ENCODE results near the gene NEDD1.

NEDD1 gene

DNA sequence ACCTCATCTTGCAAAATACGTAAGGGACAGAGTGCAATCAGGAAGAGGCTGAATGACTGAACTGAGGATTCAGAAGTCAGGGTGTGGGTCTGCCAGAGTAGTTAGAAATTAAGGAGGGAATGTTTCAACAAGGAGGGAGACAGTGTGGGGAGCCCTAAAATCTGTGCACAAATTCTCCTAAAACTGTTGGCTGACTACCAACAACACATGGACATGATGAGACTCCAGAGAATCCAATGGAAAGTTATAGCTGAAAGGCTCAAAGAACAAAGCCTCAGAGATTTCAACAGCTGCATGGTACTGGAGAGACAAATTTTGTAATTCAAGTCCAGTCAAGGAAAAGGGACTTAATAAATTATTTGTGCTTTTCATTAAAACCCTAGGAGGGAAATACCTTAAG, 36.1 kb upstream of the NEDD1 start:
- H3K36me3 ChIP-seq (ENCODE audit: insufficient read depth, insufficient read length, low read length) = no peaks in the 10 kb centered on the region
- H3K9me3 ChIP-seq (ENCODE audit: insufficient read depth, low read length) = no peaks in the 10 kb centered on the region
- H3K27me3 ChIP-seq (ENCODE audit: insufficient read depth, insufficient read length) = no peaks in the 10 kb centered on the region
- H3K4me1 ChIP-seq (ENCODE audit: insufficient read depth, insufficient read length) = no peaks in the 10 kb centered on the region
- TF ChIP-seq ZNF274 (IDR thresholded peaks at IDR 0.05; ENCODE audit: low read depth, low read length) = no peak
- TF ChIP-seq YY1 (IDR thresholded peaks at IDR 0.05; ENCODE audit: insufficient read depth, insufficient read length) = no peak
- no peak for TF ChIP-seq SUZ12 (IDR thresholded peaks at IDR 0.05; ENCODE audit: extremely low read depth, insufficient read depth, insufficient read length)
- H3K4me3 ChIP-seq (ENCODE audit: insufficient read length, low read depth) = no peak overlapping the region
- DNase-seq (ENCODE audit: low read depth, low spot score) = no peak
- no peak overlapping the region for H3K9ac ChIP-seq (ENCODE audit: insufficient read length, low read depth)

DNA sequence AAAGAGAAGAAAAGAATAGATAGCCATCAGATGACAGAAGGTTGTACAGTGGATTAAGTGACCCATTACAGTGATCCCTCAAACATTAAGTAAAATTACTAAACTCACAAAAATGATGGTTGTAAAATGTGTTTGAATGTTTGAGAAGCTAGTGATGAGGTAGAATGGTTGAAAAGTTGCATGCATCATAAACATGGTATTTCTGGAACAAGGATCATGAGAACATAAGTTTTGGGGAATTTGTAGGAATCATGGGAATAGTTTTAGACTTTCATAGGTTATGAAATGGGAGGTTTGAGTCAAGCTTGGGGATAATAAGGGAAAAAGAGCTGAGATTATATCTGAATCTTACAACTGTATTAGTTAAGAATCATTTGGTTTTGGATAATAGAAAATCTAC, 34.1 kb upstream of the NEDD1 start:
- Histone ChIP-seq H3K36me3 (ENCODE audit: insufficient read depth, insufficient read length, low read length) (no peaks in the 10 kb centered on the region), H3K9ac (ENCODE audit: insufficient read length, low read depth) (no peak overlapping the region), H3K4me1 (ENCODE audit: insufficient read depth, insufficient read length) (no peaks in the 10 kb centered on the region), H3K4me3 (ENCODE audit: insufficient read length, low read depth) (no peak overlapping the region), H3K9me3 (ENCODE audit: insufficient read depth, low read length) (no peaks in the 10 kb centered on the region), H3K27me3 (ENCODE audit: insufficient read depth, insufficient read length) (no peaks in the 10 kb centered on the region)
- no peak for DNase-seq (ENCODE audit: low read depth, low spot score)
- no peak for TF ChIP-seq YY1 (IDR thresholded peaks at IDR 0.05; ENCODE audit: insufficient read depth, insufficient read length)
- TF ChIP-seq ZNF274 (IDR thresholded peaks at IDR 0.05; ENCODE audit: low read depth, low read length) = no peak
- TF ChIP-seq SUZ12 (IDR thresholded peaks at IDR 0.05; ENCODE audit: extremely low read depth, insufficient read depth, insufficient read length) = no peak

DNA sequence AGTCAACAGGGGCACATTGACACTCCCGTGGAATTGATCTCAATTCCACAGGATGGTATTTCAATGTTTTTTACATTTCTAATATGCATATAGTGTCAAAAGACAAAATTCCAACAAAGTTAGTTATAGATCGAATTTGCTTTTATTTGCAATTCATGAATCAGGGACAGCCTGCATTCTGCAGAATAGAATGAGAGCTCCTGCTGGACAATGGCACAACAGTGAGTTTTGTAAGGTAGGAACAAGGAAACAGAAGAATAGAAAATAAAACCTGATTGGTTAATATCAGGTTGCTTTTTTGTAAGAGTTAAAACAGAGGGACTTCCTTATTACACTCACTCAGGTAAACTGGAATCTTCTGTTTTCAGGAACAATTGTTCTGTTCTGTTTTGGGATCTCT, 32.8 kb upstream of the NEDD1 start:
- Histone ChIP-seq H3K9me3 (ENCODE audit: insufficient read depth, low read length) (no peaks in the 10 kb centered on the region), H3K9ac (ENCODE audit: insufficient read length, low read depth) (no peak overlapping the region), H3K4me3 (ENCODE audit: insufficient read length, low read depth) (no peak overlapping the region), H3K36me3 (ENCODE audit: insufficient read depth, insufficient read length, low read length) (no peaks in the 10 kb centered on the region), H3K4me1 (ENCODE audit: insufficient read depth, insufficient read length) (no peaks in the 10 kb centered on the region), H3K27me3 (ENCODE audit: insufficient read depth, insufficient read length) (no peaks in the 10 kb centered on the region)
- no peak for DNase-seq (ENCODE audit: low read depth, low spot score)
- TF ChIP-seq SUZ12 (IDR thresholded peaks at IDR 0.05; ENCODE audit: extremely low read depth, insufficient read depth, insufficient read length) = no peak
- no peak for TF ChIP-seq YY1 (IDR thresholded peaks at IDR 0.05; ENCODE audit: insufficient read depth, insufficient read length)
- TF ChIP-seq ZNF274 (IDR thresholded peaks at IDR 0.05; ENCODE audit: low read depth, low read length) = no peak

DNA sequence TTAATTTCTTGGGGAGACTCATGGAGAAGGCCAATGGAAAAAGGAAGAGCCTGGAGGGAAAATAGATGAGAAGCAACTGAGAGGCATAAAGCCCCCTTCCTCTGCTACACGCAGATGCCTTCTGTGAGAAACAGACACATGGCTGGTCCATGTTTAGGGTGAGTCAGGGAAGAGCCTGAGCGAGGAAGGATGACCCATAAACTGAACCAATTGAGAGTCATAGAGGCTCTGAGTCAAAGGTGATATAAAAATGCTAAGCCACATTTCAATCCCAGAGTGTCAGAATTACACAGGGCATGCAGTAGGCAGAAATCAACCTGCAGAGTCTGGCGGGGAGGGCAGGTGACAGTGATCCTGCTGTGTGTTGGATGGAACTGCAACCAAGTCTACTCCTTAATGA, 30.1 kb upstream of the NEDD1 start:
- no peak overlapping the region for H3K9ac ChIP-seq (ENCODE audit: insufficient read length, low read depth)
- no peaks in the 10 kb centered on the region for H3K27me3 ChIP-seq (ENCODE audit: insufficient read depth, insufficient read length)
- no peak for DNase-seq (ENCODE audit: low read depth, low spot score)
- TF ChIP-seq ZNF274 (IDR thresholded peaks at IDR 0.05; ENCODE audit: low read depth, low read length) (no peak), SUZ12 (IDR thresholded peaks at IDR 0.05; ENCODE audit: extremely low read depth, insufficient read depth, insufficient read length) (no peak), YY1 (IDR thresholded peaks at IDR 0.05; ENCODE audit: insufficient read depth, insufficient read length) (no peak)
- H3K36me3 ChIP-seq (ENCODE audit: insufficient read depth, insufficient read length, low read length) = no peaks in the 10 kb centered on the region
- H3K9me3 ChIP-seq (ENCODE audit: insufficient read depth, low read length) = no peaks in the 10 kb centered on the region
- H3K4me1 ChIP-seq (ENCODE audit: insufficient read depth, insufficient read length) = no peaks in the 10 kb centered on the region
- no peak overlapping the region for H3K4me3 ChIP-seq (ENCODE audit: insufficient read length, low read depth)

DNA sequence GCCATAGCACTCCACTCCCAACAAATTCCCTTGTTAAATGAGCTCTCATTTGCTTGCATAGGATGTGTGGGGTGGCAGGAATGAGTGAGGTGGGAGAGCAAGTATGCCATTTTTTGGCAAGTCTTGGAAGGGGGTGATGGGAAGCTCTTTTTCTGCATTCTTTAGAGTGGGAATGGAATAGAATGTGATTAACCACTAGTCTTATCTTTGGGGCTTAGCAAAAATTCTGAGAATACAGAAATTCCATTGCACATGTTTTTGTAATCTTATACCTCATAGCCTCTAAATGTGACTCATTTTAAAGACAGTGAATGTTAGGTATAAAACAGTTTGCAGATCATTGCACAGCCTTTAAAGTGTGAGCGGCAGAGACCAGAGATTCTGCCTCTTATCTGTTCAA, 28.4 kb upstream of the NEDD1 start:
- DNase-seq (ENCODE audit: low read depth, low spot score) = no peak
- no peaks in the 10 kb centered on the region for H3K36me3 ChIP-seq (ENCODE audit: insufficient read depth, insufficient read length, low read length)
- H3K4me1 ChIP-seq (ENCODE audit: insufficient read depth, insufficient read length) = no peaks in the 10 kb centered on the region
- H3K9me3 ChIP-seq (ENCODE audit: insufficient read depth, low read length) = no peaks in the 10 kb centered on the region
- H3K4me3 ChIP-seq (ENCODE audit: insufficient read length, low read depth) = no peak overlapping the region
- TF ChIP-seq ZNF274 (IDR thresholded peaks at IDR 0.05; ENCODE audit: low read depth, low read length) (no peak), YY1 (IDR thresholded peaks at IDR 0.05; ENCODE audit: insufficient read depth, insufficient read length) (no peak), SUZ12 (IDR thresholded peaks at IDR 0.05; ENCODE audit: extremely low read depth, insufficient read depth, insufficient read length) (no peak)
- no peaks in the 10 kb centered on the region for H3K27me3 ChIP-seq (ENCODE audit: insufficient read depth, insufficient read length)
- no peak overlapping the region for H3K9ac ChIP-seq (ENCODE audit: insufficient read length, low read depth)

DNA sequence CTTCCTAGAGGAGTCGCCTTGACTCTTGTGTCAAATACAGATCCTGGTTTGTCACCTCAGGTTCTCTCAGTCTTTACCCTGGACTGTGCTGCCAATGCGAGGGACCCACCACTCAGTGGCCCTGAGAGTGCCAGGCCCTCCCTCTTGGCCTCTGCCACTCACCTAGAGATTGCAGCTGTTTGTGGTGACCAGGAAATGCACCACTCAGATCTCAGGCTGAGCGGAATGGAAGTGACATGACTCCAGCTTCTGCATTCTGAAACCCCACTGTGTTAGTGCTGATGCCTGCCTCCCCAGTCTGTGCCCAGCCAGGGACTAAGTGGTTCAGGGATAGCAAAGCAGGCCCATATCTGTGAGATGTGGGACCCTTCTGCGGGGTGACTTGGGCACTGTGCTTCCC, 27.8 kb upstream of the NEDD1 start:
- Histone ChIP-seq H3K4me1 (ENCODE audit: insufficient read depth, insufficient read length) (no peaks in the 10 kb centered on the region), H3K9me3 (ENCODE audit: insufficient read depth, low read length) (no peaks in the 10 kb centered on the region), H3K36me3 (ENCODE audit: insufficient read depth, insufficient read length, low read length) (no peaks in the 10 kb centered on the region), H3K4me3 (ENCODE audit: insufficient read length, low read depth) (no peak overlapping the region), H3K27me3 (ENCODE audit: insufficient read depth, insufficient read length) (no peaks in the 10 kb centered on the region), H3K9ac (ENCODE audit: insufficient read length, low read depth) (no peak overlapping the region)
- no peak for DNase-seq (ENCODE audit: low read depth, low spot score)
- TF ChIP-seq YY1 (IDR thresholded peaks at IDR 0.05; ENCODE audit: insufficient read depth, insufficient read length) (no peak), SUZ12 (IDR thresholded peaks at IDR 0.05; ENCODE audit: extremely low read depth, insufficient read depth, insufficient read length) (no peak), ZNF274 (IDR thresholded peaks at IDR 0.05; ENCODE audit: low read depth, low read length) (no peak)

DNA sequence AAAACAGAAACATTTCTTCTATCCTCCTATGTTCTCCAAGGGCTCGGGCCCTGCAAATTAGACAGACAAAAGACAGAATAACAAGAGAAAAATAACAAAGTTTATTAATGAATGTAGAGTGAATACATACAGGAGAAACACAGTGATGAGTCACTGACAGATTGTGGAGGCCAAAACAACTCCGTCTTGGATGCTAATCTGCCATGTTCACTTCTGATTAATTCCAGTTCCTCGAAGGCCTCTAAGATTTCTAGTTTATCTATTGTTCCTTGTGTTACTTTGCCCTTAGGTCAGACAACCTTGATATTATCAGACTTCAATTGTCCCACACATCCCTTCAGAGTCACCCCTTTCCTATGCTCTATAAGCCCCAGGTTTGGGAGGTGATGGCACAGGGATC, 26.8 kb upstream of the NEDD1 start:
- Histone ChIP-seq H3K27me3 (ENCODE audit: insufficient read depth, insufficient read length) (no peaks in the 10 kb centered on the region), H3K36me3 (ENCODE audit: insufficient read depth, insufficient read length, low read length) (no peaks in the 10 kb centered on the region), H3K4me3 (ENCODE audit: insufficient read length, low read depth) (no peak overlapping the region), H3K9me3 (ENCODE audit: insufficient read depth, low read length) (no peaks in the 10 kb centered on the region), H3K9ac (ENCODE audit: insufficient read length, low read depth) (no peak overlapping the region), H3K4me1 (ENCODE audit: insufficient read depth, insufficient read length) (no peaks in the 10 kb centered on the region)
- no peak for DNase-seq (ENCODE audit: low read depth, low spot score)
- TF ChIP-seq SUZ12 (IDR thresholded peaks at IDR 0.05; ENCODE audit: extremely low read depth, insufficient read depth, insufficient read length) (no peak), ZNF274 (IDR thresholded peaks at IDR 0.05; ENCODE audit: low read depth, low read length) (no peak), YY1 (IDR thresholded peaks at IDR 0.05; ENCODE audit: insufficient read depth, insufficient read length) (no peak)

DNA sequence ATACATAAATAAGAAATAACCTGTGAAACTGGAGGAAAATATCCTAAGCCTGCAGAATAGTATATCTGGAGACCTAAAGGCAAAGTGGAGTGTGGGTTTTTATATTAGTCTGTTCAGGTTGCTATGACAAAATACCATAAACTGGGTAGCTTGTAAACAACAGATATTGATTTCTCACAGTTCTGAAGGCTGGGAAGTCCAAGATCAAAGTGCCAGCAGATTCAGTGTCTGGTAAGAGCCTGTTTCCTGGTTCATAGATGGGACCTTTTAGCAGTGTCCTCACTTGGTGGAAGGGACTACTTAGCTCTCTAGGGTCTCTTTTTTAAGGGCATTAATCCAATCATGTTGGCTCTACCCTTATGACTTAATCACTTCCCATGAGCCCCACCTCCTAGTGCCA, 25.4 kb upstream of the NEDD1 start:
- H3K27me3 ChIP-seq (ENCODE audit: insufficient read depth, insufficient read length) = no peaks in the 10 kb centered on the region
- H3K4me1 ChIP-seq (ENCODE audit: insufficient read depth, insufficient read length) = no peaks in the 10 kb centered on the region
- no peaks in the 10 kb centered on the region for H3K36me3 ChIP-seq (ENCODE audit: insufficient read depth, insufficient read length, low read length)
- no peak overlapping the region for H3K4me3 ChIP-seq (ENCODE audit: insufficient read length, low read depth)
- no peak for DNase-seq (ENCODE audit: low read depth, low spot score)
- H3K9me3 ChIP-seq (ENCODE audit: insufficient read depth, low read length) = no peaks in the 10 kb centered on the region
- no peak for TF ChIP-seq YY1 (IDR thresholded peaks at IDR 0.05; ENCODE audit: insufficient read depth, insufficient read length)
- TF ChIP-seq SUZ12 (IDR thresholded peaks at IDR 0.05; ENCODE audit: extremely low read depth, insufficient read depth, insufficient read length) = no peak
- TF ChIP-seq ZNF274 (IDR thresholded peaks at IDR 0.05; ENCODE audit: low read depth, low read length) = no peak
- no peak overlapping the region for H3K9ac ChIP-seq (ENCODE audit: insufficient read length, low read depth)

Measured in NT2/D1 (cell line).